GM21717 (cell line): ENCODE results near the gene FAM89B.
A peak's percentile ranks its signal among the peaks of the same experiment; 100 is the strongest.

Source experiments
- ATAC-seq: cut with Tn5 transposase; IDR thresholded peaks from one replicate; pipeline ENCODE4 v1.9.1; 2021; ENCODE audit warnings: mild to moderate bottlenecking, moderate library complexity; ENCODE audit not compliant: unreplicated experiment

Gene FAM89B

GRCh38 chr11:65609665-65610064 is 37.3 kb downstream of the FAM89B start:
- no peak for ATAC-seq

- ATAC-seq = no peak
Observed at GRCh38 chr11:65610404-65610803, 38.1 kb downstream of the FAM89B start.

GRCh38 chr11:65611028-65611757 is 38.9 kb downstream of the FAM89B start:
- no peak for ATAC-seq

GRCh38 chr11:65611758-65612603 is 39.6 kb downstream of the FAM89B start:
- no peak for ATAC-seq

- ATAC-seq = no peak
Observed at GRCh38 chr11:65612691-65613090, 40.4 kb downstream of the FAM89B start.

GRCh38 chr11:65613091-65613928 is 41.0 kb downstream of the FAM89B start:
- no peak for ATAC-seq

GRCh38 chr11:65615229-65615949 is 43.1 kb downstream of the FAM89B start, which contains the start of gene PCNX3:
TSS of gene PCNX3 (plus strand) at chr11:65615776. CDS start at chr11:65616312, 536 bp downstream.
- peak; percentile 62 for ATAC-seq

- ATAC-seq = peak; percentile 7
Observed at GRCh38 chr11:65615950-65616574, 43.7 kb downstream of the FAM89B start.

- no peak for ATAC-seq
Observed at GRCh38 chr11:65616575-65617001, 44.2 kb downstream of the FAM89B start.

GRCh38 chr11:65617136-65617850 is 45.0 kb downstream of the FAM89B start:
- no peak for ATAC-seq

- no peak for ATAC-seq
Observed at GRCh38 chr11:65617990-65618751, 45.8 kb downstream of the FAM89B start.

- no peak for ATAC-seq
Observed at GRCh38 chr11:65618763-65619162, 46.4 kb downstream of the FAM89B start.

- no peak for ATAC-seq
Observed at GRCh38 chr11:65619281-65619928, 47.1 kb downstream of the FAM89B start.

- no peak for ATAC-seq
Observed at GRCh38 chr11:65620666-65621065, 48.3 kb downstream of the FAM89B start.

- ATAC-seq = no peak
Observed at GRCh38 chr11:65621460-65621859, 49.1 kb downstream of the FAM89B start.

- ATAC-seq = no peak
Observed at GRCh38 chr11:65622011-65622410, 49.7 kb downstream of the FAM89B start.

GRCh38 chr11:65623177-65623576 is 50.8 kb downstream of the FAM89B start:
- ATAC-seq = no peak
